Esophagus muscularis mucosa (tissue), 4 donors: ENCODE results near the gene NAT14.

Experiments used
- EP300 ChIP-seq: sonication (generic); formaldehyde crosslinking; IDR thresholded peaks from one replicate; pipeline ENCODE4 v1.6.1; 2017; ENCODE audit warnings: antibody characterized with exemption
- POLR2A ChIP-seq: fragments of 450-650 bp; IDR thresholded peaks from one replicate; pipeline ENCODE4 v1.6.1; 2017; ENCODE audit warnings: antibody characterized with exemption, moderate library complexity, mild to moderate bottlenecking, low read depth
- POLR2AphosphoS5 ChIP-seq, 2 donors: sonication (generic); formaldehyde crosslinking; IDR thresholded peaks; one replicate each; pipeline ENCODE4 v1.6.1; 2017; ENCODE audit warnings: antibody characterized with exemption in 2 of 2
- TF ChIP-seq, protein P1 (sequence below), 3 experiments: fragments of 200-600 bp in 2 of 3; fragments of 450-650 bp in 1 of 3; sonication (generic) in 2 of 3; IDR thresholded peaks; one replicate each; pipeline ENCODE4 v1.5.1; 2017 to 2019; ENCODE audit warnings: antibody characterized with exemption in 3 of 3, mild to moderate bottlenecking in 2 of 3, moderate library complexity in 1 of 3

DNA sequence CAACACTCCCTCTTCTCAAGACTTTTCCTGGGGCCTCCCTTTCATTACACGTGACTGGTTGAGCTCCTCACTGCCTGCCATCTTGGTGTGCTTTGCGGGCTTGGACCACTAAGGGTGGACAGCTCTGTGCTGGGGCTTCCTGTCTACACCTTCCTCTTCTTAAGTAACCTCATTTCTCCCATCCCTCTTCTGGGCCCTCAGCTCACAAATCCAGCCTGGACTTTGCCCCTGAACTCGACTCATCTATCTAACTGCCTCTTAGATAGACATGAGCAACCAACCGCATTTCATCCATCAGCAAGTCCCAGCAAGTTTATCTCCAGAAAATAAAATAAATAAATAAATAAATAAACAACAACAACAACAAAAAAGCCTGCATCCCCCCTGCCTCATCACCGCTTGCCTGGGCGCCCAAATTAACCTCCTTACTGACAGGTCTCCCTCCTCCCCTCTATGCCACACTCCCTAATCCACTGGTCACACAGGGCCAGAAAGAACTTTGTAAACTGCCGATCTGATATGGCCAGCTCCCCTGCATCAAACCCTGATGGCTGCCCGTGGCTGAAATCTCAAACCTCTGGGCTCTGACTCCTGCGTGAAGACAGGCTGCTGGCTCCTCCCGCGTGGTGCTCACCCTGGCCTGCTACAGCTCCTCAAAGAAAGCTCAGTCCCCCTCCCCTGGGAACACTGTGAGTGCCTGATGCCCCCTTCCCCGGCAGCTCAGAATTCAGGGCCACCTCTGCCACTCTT, 31.3 kb upstream of the NAT14 start:
- TF ChIP-seq EP300 = no peak
- TF ChIP-seq POLR2AphosphoS5 (IDR thresholded peaks at IDR 0.05) = no peak
- no peak for TF ChIP-seq POLR2A
- TF ChIP-seq, protein P1, sequence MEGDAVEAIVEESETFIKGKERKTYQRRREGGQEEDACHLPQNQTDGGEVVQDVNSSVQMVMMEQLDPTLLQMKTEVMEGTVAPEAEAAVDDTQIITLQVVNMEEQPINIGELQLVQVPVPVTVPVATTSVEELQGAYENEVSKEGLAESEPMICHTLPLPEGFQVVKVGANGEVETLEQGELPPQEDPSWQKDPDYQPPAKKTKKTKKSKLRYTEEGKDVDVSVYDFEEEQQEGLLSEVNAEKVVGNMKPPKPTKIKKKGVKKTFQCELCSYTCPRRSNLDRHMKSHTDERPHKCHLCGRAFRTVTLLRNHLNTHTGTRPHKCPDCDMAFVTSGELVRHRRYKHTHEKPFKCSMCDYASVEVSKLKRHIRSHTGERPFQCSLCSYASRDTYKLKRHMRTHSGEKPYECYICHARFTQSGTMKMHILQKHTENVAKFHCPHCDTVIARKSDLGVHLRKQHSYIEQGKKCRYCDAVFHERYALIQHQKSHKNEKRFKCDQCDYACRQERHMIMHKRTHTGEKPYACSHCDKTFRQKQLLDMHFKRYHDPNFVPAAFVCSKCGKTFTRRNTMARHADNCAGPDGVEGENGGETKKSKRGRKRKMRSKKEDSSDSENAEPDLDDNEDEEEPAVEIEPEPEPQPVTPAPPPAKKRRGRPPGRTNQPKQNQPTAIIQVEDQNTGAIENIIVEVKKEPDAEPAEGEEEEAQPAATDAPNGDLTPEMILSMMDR (IDR thresholded peaks at IDR 0.05) = no peak
